Fibroblast of peridontal ligament (primary cell): ENCODE data around the gene KCMF1.

Experiments used
- DNase-seq: peaks from one replicate; pipeline ENCODE4 v3.0.0-alpha.2; 2010; ENCODE audit errors: extremely low read depth

KCMF1 gene

DNA sequence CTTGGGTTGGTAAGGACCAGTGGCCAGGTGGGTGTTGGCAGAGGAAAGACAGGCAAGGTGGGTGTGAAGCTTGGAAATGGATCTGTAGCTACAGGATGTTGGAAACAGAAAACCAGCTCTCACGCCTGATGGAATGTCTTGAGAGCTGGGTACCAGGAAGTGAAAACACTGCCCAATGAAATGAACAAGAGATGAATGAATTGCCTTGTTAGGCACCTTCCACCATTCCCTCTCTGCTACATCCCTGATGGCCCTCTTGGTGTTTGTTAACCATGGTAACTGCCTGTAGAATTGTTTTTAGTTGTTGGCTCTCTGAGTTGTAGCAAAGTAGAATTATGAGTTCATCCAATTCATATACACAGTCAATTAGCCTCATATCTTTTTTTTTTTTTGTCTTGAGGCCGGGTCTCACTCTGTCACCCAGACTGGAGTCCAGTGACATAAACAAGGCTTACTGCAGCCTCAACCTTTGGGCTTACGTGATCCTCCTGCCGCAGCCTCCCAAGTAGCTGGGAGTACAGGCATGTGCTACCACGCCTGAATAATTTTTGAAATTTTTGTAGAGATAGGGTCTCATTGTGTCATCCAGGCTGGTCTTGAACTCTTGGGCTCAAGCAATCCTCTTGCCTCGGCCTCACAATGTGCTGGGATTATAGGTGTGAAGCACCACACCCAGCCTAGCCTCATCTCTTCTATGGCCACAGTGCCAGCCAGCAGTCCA lies 9.5 kb downstream of the KCMF1 start:
- no peak for DNase-seq

DNA sequence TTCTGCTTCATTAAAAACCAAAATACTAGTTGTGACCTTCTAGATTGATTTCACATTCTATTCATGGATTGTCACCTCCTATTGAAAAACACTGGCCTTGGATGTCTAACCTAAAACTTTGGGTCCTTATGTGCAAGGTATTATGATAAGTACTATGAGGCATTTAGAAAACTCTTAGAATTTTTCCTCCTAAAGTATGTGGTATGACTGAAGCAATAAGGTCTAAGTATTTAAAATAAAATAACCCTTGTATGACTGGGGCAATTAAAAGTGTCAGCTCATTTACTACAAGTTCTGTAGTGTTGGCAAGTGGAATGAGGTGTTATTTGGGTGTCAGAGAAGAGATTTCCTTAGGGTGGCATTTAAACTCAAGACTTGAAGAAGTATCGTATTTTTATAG lies 15.1 kb downstream of the KCMF1 start:
- no peak for DNase-seq

DNA sequence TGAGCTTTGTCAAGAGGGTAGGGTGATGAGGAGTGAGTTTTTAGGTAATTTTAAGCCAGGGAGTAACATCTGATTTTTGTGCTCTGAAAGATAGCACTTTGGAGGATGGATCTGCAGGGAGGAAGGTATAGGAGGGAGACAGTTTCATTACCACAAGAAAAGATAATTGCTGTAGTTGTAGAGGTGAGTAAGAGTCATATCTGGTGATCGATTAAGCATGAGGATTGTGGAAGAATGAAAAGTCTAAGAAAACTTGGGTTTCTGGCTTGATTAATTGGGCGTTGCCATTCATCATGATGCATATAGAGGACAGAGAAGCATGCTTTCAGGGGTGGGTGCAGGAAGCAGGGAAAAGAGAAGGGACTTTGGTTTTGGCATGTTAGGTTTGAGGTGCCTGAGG lies 18.5 kb downstream of the KCMF1 start:
- DNase-seq: no peak

DNA sequence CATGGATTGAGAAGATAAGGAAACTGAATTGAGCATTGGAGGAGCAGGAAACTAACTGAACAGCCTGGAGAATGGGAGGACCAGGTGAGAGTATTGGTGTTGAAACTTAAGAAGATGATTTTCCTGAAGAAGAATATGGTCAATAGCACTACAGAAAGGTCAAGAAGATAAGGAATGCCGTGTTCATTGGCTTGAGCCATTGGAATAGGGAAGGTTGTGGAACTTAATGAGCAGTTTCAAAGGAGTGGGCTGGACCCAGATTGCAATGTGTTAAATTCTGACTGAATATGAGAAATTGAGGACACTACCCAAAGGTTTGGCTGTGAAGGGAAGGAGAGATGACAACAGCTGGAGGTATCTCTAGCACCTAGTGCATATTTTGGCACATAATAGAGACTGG lies 19.0 kb downstream of the KCMF1 start:
- no peak for DNase-seq

DNA sequence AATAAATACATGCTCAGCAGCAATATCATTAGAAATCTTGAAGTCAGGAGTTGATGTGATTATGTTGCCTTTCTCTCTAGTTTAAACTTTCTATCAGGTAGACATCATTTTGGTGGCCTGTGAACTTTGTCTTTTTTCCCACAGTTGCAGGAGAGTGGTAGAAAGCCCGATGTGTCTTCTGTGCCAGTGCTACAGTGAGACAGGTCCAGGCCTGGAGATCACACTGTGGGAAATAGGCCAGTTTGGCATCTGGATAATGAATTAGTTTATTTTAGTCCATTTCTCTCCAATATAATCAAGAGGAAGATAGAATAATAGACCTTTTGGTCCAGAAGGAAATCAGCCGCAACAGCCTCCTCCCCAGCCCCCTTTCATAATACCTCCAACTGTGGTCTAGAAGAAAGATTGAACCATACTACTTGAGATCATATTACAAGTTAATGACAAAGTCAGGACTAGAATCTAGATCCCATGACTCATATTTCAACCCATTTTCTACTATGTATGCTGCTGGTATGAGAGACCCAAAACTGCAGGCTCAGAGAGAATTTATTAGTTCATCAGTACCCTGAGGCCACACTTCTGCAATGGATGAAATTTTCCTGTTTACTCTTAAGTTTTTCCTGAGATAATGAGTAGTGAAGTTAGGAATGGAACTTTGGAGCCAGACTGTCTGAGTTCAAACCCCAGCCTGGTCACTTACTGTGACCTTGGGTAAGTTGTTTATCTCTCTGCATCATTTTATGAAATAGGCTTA lies 20.6 kb downstream of the KCMF1 start:
- DNase-seq: peak; percentile 92

DNA sequence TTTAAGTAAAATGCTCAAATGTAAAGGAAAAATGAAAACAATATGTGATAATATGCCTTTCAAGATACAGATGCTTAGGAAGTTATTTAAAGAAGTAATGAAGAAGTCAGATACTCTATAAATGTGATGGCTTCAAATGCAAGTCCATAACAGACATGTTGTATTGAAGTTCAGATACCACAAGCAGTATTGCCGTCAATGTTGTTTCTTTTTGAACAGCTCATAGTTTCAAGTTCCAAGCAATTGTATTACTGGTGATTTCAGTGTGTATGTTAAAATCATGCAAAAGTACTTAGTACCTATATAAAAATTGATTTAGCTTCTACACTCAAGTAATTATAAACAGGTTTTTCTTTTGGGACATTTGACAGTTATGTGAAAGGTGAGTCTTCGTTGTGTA lies 24.9 kb downstream of the KCMF1 start:
- no peak for DNase-seq

DNA sequence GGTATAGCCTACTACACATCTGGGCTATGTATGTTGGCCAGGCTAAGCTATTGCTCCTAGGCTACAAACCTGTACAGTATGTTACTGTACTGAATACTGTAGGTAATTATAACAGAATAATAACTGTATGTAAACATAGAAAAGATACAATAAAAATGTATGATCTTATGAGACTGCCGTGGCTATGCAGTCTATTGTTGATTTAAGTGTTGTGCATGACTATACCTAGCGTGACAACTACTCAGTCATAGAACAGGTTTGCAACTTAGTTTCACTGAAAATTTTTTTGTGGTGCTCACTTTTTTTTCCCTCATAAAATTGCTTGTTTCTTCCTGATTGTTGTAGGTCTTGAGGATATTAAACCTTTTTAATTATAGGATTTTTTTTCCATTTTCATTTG lies 25.9 kb downstream of the KCMF1 start:
- DNase-seq: no peak

DNA sequence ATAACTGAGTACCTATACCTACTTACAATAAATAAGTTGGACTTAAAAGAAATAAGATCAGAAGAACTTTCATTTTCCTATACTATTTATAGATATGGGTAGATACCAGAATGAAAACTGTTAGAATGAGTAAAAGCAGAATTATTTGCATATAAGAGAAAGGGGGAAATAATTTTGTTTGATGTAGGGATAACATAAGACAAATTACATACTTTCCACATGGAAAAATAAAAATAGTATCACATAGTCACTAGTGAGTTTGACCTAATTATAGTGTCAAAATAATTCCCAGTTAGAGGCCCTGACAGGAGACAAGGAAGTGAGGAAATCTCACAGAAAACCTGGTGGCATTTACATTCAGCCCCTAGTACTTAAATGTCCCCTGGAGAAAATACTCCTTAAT lies 28.6 kb downstream of the KCMF1 start:
- DNase-seq: no peak

DNA sequence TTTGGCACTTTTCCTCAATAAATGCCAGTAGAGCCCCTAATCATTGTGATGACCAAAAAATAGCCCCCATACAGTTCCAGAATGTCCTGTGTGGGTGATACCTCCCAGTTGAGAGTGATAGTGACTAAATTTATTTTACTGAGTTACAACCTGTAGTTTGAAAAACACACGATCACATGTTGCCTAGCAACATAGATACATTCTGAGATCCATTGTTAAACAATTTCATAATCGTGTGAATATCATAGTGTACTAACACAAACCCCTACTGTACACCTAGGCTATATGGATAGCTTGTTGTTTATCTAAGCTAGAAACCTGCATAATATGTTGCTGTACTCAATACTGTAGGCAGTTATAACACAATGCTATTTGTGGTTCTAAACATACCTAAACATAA lies 30.6 kb downstream of the KCMF1 start:
- no peak for DNase-seq

DNA sequence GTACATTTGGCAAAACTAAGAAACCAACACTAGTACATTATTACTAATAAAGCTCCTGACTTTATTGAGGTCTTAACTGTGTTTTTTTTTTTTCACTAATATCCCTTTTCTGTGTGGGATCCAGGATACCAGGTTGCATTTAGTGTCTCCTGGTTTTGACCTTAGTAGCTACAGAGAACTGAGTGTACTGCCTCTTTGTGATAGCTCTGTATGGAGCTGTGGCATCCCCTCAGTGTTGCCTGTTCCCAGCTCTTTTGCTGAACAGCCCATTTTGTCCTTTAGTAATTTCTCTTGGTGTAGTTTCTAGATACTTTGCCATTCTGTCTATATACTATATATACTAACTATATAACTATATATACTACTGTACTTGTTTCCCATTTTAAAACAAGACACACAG lies 31.6 kb downstream of the KCMF1 start:
- DNase-seq: no peak

DNA sequence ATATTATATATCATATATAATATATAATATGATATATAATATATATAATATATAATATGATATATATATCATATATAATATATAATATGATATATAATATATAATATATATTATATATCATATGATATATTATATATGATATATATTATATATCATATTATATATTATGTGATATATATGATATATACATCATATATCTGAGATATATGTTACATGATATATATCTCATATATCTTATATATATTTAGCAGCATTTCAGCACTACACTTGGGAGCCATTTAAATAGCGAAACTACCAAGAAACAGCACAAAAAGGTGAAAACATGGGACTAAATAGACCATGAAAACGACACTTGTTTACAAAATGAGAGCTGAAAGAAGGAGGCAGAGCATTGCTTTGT lies 37.3 kb downstream of the KCMF1 start:
- DNase-seq: no peak

DNA sequence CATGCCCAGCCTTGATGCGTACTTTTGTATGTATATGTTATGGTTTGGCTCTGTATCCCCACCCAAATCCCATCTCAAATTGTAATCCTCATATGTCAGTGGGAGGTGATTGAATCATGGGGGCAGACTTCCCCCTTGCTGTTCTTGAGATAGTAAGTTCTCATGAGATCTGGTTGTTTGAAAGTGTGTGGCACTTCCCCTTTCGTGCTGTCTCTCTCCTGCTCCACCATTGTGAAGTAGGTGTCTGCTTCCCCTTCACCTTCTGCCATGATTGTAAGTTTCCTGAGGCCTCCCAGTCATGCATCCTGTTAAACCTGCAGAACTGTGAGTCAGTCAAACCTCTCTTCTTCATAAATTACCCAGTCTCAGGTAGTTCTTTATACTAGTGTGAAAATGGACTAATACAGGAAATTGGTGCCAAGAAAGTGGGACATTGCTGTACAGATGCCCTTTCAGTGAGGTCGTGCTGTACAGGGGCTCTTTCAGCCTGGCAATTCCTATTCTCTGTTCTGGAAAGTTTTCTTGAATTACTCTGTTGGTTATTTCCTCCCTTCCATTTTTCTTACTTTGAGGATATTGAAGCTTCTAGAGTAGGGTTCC lies 38.2 kb downstream of the KCMF1 start:
- no peak for DNase-seq

DNA sequence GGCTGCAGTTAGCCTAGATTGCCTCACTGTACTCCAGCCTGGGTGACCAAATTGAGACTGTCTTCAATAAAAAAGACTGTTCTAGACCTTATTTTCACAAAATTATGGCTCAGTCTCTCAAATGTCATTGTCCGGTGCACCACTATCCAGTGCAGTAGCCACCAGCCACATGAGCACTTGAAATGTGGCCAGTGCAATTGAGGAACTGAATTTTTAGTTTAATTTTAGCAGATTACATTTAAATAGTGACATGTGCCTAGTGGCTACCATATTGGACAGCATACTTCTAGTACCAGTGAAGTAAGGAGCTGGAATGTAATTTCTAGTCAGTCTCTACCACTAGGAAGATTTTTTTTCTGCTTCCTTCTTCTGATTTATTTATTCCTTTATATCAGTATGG lies 39.4 kb downstream of the KCMF1 start:
- DNase-seq: no peak

DNA sequence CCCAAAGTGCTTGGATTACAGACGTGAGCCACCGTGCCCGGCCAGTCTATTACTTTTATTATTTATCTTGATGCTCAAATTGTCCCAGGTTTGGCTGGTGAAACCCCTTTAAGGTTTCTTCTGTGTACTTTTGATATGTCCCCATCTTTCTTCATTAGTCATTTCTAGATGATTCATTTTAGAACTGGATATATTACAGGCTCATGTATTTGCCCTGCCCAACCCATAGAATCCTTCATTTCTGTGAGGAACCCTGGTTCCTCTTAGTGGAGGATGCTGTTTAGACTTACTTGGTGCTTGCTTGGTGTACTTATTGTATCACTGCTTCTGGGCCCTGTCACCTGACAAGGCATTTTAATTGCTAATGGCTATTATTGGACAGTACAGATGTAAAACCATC lies 40.1 kb downstream of the KCMF1 start:
- DNase-seq: no peak

DNA sequence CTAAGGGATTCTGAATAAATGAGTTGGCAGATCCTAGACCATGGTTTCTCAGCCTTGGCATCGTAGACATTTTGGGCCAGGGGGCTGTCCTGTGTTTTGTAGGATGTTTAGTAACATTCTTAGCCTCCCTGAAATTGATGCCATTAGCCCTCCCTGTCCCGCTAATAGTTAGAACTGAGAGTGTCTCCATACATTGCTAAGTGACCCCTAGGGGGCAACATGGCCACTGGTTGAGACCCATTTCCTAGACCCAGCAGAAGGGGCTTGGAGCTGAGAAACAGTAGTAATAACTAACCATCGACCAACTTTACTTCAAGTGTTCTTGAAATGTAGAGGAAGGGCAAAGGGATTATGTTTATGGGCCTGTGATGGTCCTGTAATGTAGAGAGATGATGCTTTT lies 40.8 kb downstream of the KCMF1 start:
- DNase-seq: no peak

DNA sequence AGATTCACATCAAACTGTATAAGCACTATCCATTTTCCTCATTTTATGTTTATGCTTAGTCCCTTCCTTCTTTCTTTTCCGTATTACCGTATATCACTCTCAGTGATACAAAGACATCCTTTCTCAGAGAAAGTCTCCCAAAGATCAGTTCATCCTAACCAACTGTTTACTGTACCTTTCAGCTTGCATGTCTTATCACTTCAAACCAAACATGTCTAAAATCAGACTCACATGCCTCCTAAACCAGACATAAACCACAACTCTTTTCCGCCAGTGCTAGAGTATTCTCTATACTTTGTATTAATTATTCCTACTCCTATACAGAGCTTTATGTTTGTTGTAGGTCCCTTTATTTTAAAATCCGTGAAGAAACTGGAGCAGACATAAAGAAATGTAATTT lies 41.5 kb downstream of the KCMF1 start:
- no peak for DNase-seq

DNA sequence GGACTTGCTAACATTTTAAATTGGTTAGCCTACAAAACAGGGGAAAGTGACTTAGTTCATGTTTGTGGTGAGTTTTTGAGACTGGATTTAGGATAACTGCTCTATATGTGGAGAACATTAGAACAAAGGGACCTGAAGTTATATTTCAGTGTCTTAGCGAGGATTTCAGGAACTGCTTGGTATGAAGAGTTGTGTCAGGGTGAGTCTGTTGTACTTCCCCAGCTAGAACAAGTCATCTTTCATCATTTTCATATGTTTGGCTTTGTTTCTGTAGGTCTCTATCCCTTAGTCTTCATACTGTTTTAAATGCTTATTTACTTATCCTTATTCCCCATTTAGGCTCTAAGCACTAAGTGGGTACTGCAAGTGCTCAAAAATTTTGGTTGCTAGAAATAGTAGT lies 41.9 kb downstream of the KCMF1 start:
- no peak for DNase-seq

DNA sequence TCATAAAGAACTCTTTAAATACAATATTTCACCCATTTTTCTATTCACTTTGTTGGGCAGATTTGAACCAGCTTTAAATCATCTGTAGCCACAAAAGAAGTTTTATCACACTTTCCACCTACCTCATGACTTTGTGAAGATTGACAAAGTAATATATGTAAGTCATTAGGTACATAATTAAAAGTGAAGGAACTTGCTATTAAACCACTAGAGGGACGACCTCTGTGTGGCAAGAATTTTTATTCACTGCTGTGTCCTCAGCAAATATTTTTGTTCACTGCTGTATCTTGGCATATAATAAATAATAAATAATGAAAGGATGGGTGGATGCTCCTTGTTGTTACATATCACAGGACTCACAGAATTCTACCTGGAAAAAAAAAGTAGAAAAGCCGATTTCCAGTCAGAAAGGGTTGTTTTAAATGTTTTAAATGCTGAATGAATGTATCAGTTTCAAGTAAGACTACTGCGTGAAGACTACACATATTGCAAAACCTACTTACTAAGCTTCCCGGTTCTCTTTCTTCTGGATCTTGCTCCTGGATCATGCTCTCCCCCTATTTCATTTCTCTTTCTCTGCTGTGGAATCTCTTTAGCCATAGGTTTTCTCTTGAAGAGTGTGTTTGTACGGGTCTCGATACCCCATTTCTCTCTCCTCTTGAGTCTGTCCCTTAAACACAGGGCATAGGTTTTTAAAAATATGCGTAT lies 44.8 kb downstream of the KCMF1 start:
- peak; percentile 50 for DNase-seq

DNA sequence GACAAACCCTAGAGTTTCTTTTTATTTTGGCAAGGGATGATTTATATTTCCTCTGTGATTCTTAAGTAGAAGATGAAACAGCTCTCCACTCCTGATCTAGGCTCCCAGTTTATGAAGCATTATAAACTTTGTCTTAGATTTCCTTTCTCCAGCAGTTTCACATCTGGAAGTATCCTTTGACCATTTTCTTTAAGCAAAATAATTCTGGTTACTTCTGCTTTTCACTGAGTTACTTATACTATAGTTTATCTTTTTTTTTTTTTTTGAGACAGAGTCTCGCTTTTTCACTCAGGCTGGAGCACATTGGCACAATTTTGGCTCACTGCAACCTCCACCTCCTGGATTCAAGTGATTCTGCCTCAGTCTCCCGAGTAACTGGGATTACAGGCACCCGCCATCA lies 45.5 kb downstream of the KCMF1 start:
- DNase-seq: no peak

DNA sequence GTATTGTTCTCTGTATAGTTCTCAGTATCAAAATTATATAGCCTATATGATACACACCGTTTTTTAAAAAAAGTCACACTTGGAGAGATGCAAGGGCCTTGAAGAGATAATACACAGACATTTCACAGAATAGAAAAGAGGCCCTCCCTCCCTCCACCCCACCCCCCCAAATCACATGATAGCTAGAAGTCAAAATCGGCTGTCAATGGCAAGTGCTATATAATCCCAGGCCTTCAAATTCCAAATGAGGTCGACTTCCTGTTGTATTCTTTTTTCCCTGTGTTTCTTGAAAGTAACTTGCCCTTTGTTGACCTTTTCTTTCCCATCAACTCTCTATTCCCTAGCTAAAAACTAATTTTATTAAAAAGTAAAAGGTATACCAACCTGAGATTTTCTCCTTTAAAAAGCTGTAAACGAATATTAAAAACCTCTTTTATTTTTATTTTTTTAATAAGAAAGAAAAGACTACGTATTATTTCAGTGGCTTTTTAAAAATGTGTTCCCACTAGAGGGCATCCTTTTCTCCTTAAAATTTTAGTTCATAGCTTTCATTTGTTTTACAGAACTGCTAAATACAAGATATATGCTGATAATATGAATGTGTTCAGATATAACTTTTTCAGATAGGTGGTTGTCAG lies 46.6 kb downstream of the KCMF1 start:
- DNase-seq: peak; percentile 67

DNA sequence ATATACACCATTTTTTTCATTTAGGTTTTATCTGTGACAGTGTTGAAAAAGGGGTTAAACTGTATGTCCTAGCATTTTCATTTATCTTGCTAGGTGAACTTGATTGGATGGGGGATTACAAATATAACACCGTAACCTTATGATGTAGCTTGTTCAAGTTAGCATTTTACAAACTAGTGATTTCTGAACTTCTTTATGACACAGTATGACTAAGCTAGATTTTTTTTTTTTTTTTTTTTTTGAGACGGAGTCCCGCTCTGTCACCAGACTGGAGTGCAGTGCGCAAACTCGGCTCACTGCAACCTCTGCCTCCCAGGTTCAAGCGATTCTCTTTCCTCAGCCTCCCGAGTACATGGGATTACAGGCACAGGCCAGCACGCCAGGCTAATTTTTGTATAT lies 47.1 kb downstream of the KCMF1 start:
- no peak for DNase-seq

DNA sequence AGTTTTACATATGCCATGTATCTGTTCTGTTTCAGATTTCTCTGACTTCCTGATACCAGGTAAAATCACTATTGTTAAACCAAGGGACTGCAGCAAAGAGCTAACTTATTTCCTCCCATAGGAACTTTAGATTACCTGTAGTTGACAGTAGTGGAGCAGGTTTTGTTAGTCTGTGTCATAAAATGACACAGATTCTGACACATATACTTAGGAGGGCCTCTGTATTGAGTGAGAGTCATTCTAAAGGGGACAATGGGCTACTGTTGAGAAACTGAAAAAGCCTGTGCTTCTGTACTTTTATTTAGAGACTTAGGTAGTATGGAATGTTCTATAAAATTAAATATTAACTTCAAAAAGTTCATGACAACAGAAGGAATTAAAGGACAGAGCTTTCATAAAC lies 48.2 kb downstream of the KCMF1 start:
- no peak for DNase-seq
